Gastrocnemius medialis (tissue), 4 donors: ENCODE data around the gene POLE.

Experiments used
- CTCF ChIP-seq, 5 experiments: fragments of 450-650 bp in 3 of 5; fragments of 200-600 bp in 2 of 5; sonication (generic) in 2 of 5; IDR thresholded peaks in 4 of 5; conservative IDR thresholded peaks in 1 of 5; 1 replicate in 4 of 5; 2 replicates in 1 of 5; pipeline ENCODE4 v1.5.1; 2016 to 2019; ENCODE audit warnings: antibody characterized with exemption in 5 of 5, mild to moderate bottlenecking in 3 of 5, moderate library complexity in 3 of 5
- POLR2A ChIP-seq, 2 donors: fragments of 450-650 bp; IDR thresholded peaks; one replicate each; pipeline ENCODE4 v1.6.1; 2017; ENCODE audit warnings: antibody characterized with exemption in 2 of 2, mild to moderate bottlenecking in 2 of 2, moderate library complexity in 2 of 2

GRCh38 chr12:132587781-132588180 is 99.4 kb downstream of the POLE start:
- TF ChIP-seq CTCF (IDR thresholded peaks at IDR 0.05 in 4 of 5, conservative IDR thresholded peaks at IDR 0.05 in 1 of 5) = no peak
- no peak for TF ChIP-seq POLR2A (IDR thresholded peaks at IDR 0.05)
